Measurements from ENCODE around the gene JMJD4. TPM values are rescaled to one million over a fixed set of nuclear protein-coding genes. Genes with fewer than 3 reads are reported as not detected.
"Not testable (repeated sequence)": the region's sequence is repeated elsewhere in the genome, so short reads cannot be mapped to it uniquely, and the experiment has no call there.

JMJD4 gene
- total RNA-seq, 1 experiment from 2014 or later, result 15.1 TPM

- no peaks in the 10 kb centered on the region for H4K20me1 ChIP-seq (ENCODE audit: insufficient read depth)
- peak overlapping the region; percentile 56 for H3K4me2 ChIP-seq
- no peaks in the 10 kb centered on the region for H3K27me3 ChIP-seq (ENCODE audit: insufficient read depth, low read depth)
- intact Hi-C loops (cut with micrococcal nuclease; ENCODE audit: unreplicated experiment), result no loop called here
- ChIA-PET CTCF (no interaction called here), POLR2A (ENCODE audit: unreplicated experiment) (interaction anchor here (0.5 kb wide), 1 partner anchor 842 kb away, joined by 5 read pairs; no protein-coding TSS in a partner anchor)
- no peaks in the 10 kb centered on the region for H3K9me2 ChIP-seq (ENCODE audit: insufficient read depth)
- H3K9me3 ChIP-seq (ENCODE audit: insufficient read depth, low read depth), result no peaks in the 10 kb centered on the region; the same call in 1 of the 2 replicates
- peak overlapping the region; percentile 52; the same call in 1 of the 2 replicates for H2AFZ ChIP-seq
- H3K79me2 ChIP-seq (ENCODE audit: low read depth), result no peaks in the 10 kb centered on the region
- BruUV-seq (replicated peaks), result no TSS peak
- no peaks in the 10 kb centered on the region for H3F3A ChIP-seq (ENCODE audit: insufficient read depth, low read depth)
- H3K4me3 ChIP-seq, result peak overlapping the region; percentile 6; the same call in 1 of the 2 replicates
- no peaks in the 10 kb centered on the region for H3K4me1 ChIP-seq (replicated peaks; ENCODE audit: insufficient read depth)
- no peak overlapping the region for H3K27ac ChIP-seq
- no peaks in the 10 kb centered on the region for H3K36me3 ChIP-seq (ENCODE audit: low read depth)
- TF ChIP-seq, protein P1, sequence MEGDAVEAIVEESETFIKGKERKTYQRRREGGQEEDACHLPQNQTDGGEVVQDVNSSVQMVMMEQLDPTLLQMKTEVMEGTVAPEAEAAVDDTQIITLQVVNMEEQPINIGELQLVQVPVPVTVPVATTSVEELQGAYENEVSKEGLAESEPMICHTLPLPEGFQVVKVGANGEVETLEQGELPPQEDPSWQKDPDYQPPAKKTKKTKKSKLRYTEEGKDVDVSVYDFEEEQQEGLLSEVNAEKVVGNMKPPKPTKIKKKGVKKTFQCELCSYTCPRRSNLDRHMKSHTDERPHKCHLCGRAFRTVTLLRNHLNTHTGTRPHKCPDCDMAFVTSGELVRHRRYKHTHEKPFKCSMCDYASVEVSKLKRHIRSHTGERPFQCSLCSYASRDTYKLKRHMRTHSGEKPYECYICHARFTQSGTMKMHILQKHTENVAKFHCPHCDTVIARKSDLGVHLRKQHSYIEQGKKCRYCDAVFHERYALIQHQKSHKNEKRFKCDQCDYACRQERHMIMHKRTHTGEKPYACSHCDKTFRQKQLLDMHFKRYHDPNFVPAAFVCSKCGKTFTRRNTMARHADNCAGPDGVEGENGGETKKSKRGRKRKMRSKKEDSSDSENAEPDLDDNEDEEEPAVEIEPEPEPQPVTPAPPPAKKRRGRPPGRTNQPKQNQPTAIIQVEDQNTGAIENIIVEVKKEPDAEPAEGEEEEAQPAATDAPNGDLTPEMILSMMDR (conservative IDR thresholded peaks at IDR 0.05), result no peak
- TF ChIP-seq EZH2 (IDR thresholded peaks at IDR 0.05; ENCODE audit: low read depth), result no peak
- no peak for DNase-seq
Measured at GRCh38 chr1:227707846-227708245, 27.3 kb downstream of the JMJD4 start.

GRCh38 chr1:227701631-227702030, 33.5 kb downstream of the JMJD4 start:
- H3F3A ChIP-seq (ENCODE audit: insufficient read depth, low read depth); intact Hi-C loops (cut with micrococcal nuclease; ENCODE audit: unreplicated experiment); H3K27ac ChIP-seq; POLR2A ChIA-PET (ENCODE audit: unreplicated experiment); H3K79me2 ChIP-seq (ENCODE audit: low read depth); H3K4me3 ChIP-seq; H3K27me3 ChIP-seq (ENCODE audit: insufficient read depth, low read depth); H3K9me2 ChIP-seq (ENCODE audit: insufficient read depth); BruUV-seq (replicated peaks); H3K36me3 ChIP-seq (ENCODE audit: low read depth); H2AFZ ChIP-seq; CTCF ChIA-PET; H3K4me1 ChIP-seq (replicated peaks; ENCODE audit: insufficient read depth); DNase-seq; H4K20me1 ChIP-seq (ENCODE audit: insufficient read depth); H3K4me2 ChIP-seq: not testable (repeated sequence)
- H3K9me3 ChIP-seq (ENCODE audit: insufficient read depth, low read depth), result peaks cover 13% of the 10 kb centered on the region; the same call in 1 of the 2 replicates

- no TSS peak for BruUV-seq (replicated peaks)
- H4K20me1 ChIP-seq (ENCODE audit: insufficient read depth), result no peaks in the 10 kb centered on the region
- no peaks in the 10 kb centered on the region for H3K4me1 ChIP-seq (replicated peaks; ENCODE audit: insufficient read depth)
- H3K9me3 ChIP-seq (ENCODE audit: insufficient read depth, low read depth), result peaks cover 13% of the 10 kb centered on the region; the same call in 1 of the 2 replicates
- H3F3A ChIP-seq (ENCODE audit: insufficient read depth, low read depth), result no peaks in the 10 kb centered on the region
- intact Hi-C loops (cut with micrococcal nuclease; ENCODE audit: unreplicated experiment), result no loop called here
- no peaks in the 10 kb centered on the region for H3K36me3 ChIP-seq (ENCODE audit: low read depth)
- DNase-seq, result no peak
- ChIA-PET POLR2A (ENCODE audit: unreplicated experiment) (no interaction called here), CTCF (no interaction called here)
- no peak overlapping the region for H3K27ac ChIP-seq
- no peaks in the 10 kb centered on the region for H3K27me3 ChIP-seq (ENCODE audit: insufficient read depth, low read depth)
- TF ChIP-seq, protein P1 (conservative IDR thresholded peaks at IDR 0.05), result no peak
- TF ChIP-seq EZH2 (IDR thresholded peaks at IDR 0.05; ENCODE audit: low read depth), result no peak
- H3K79me2 ChIP-seq (ENCODE audit: low read depth), result no peaks in the 10 kb centered on the region
- no peak overlapping the region for H2AFZ ChIP-seq
- no peak overlapping the region for H3K4me2 ChIP-seq
- H3K9me2 ChIP-seq (ENCODE audit: insufficient read depth), result no peaks in the 10 kb centered on the region
- H3K4me3 ChIP-seq, result no peak overlapping the region
Measured at GRCh38 chr1:227697321-227697864, 37.7 kb downstream of the JMJD4 start.

GRCh38 chr1:227685807-227686206, 49.3 kb downstream of the JMJD4 start:
- CTCF ChIA-PET, result no interaction called here
- intact Hi-C loops (cut with micrococcal nuclease; ENCODE audit: unreplicated experiment), result no loop called here

More at GRCh38 chr1:227685807-227686206, 49.3 kb downstream of the JMJD4 start:
- Histone ChIP-seq H3K4me1 (replicated peaks; ENCODE audit: insufficient read depth) (no peaks in the 10 kb centered on the region), H3F3A (ENCODE audit: insufficient read depth, low read depth) (no peaks in the 10 kb centered on the region), H3K27ac (no peak overlapping the region), H3K79me2 (ENCODE audit: low read depth) (no peaks in the 10 kb centered on the region), H3K36me3 (ENCODE audit: low read depth) (no peaks in the 10 kb centered on the region), H3K9me2 (ENCODE audit: insufficient read depth) (no peaks in the 10 kb centered on the region), H3K4me2 (no peak overlapping the region), H3K4me3 (no peak overlapping the region), H3K9me3 (ENCODE audit: insufficient read depth, low read depth) (peaks cover 3% of the 10 kb centered on the region), H4K20me1 (ENCODE audit: insufficient read depth) (no peaks in the 10 kb centered on the region), H3K27me3 (ENCODE audit: insufficient read depth, low read depth) (no peaks in the 10 kb centered on the region), H2AFZ (no peak overlapping the region)
- TF ChIP-seq EZH2 (IDR thresholded peaks at IDR 0.05; ENCODE audit: low read depth), result no peak
- TF ChIP-seq, protein P1 (conservative IDR thresholded peaks at IDR 0.05), result no peak
- DNase-seq, result no peak
- POLR2A ChIA-PET (ENCODE audit: unreplicated experiment), result no interaction called here
- no TSS peak for BruUV-seq (replicated peaks)

All from PC-9 (cell line).